GM06990 (cell line): ENCODE measurements around the gene PITPNM3.

Source experiments
- DNase-seq: peaks from one replicate; pipeline ENCODE4 v3.0.0-alpha.2; 2011; ENCODE audit not compliant: insufficient read length; ENCODE audit errors: extremely low read depth
- H3K27me3 ChIP-seq: replicated peaks from 2 replicates; pipeline ENCODE4 v1.6.0; 2011; ENCODE audit warnings: low read length; ENCODE audit not compliant: control insufficient read depth, insufficient read depth
- H3K36me3 ChIP-seq: 2 replicates; pipeline ENCODE4 v1.5.1; 2011; ENCODE audit warnings: low read length; ENCODE audit not compliant: control insufficient read depth, insufficient read depth
- H3K4me3 ChIP-seq: replicated peaks from 2 replicates; pipeline ENCODE4 v1.5.1; 2011; ENCODE audit warnings: low read depth, mild to moderate bottlenecking, control low read depth, low read length
- CTCF ChIP-seq: IDR thresholded peaks from 2 replicates; pipeline ENCODE4 v1.5.1; 2011; ENCODE audit warnings: low read length, control low read depth, mild to moderate bottlenecking, inconsistent platforms; ENCODE audit not compliant: insufficient read depth, poor library complexity, severe bottlenecking

PITPNM3 gene

GRCh38 chr17:6464446-6465041 is 91.8 kb downstream of the PITPNM3 start:
- no peaks in the 10 kb centered on the region for H3K36me3 ChIP-seq
- no peak overlapping the region for H3K4me3 ChIP-seq
- TF ChIP-seq CTCF: no peak
- no peaks in the 10 kb centered on the region; the same call in 1 of the 2 replicates for H3K27me3 ChIP-seq
- no peak for DNase-seq

DNA sequence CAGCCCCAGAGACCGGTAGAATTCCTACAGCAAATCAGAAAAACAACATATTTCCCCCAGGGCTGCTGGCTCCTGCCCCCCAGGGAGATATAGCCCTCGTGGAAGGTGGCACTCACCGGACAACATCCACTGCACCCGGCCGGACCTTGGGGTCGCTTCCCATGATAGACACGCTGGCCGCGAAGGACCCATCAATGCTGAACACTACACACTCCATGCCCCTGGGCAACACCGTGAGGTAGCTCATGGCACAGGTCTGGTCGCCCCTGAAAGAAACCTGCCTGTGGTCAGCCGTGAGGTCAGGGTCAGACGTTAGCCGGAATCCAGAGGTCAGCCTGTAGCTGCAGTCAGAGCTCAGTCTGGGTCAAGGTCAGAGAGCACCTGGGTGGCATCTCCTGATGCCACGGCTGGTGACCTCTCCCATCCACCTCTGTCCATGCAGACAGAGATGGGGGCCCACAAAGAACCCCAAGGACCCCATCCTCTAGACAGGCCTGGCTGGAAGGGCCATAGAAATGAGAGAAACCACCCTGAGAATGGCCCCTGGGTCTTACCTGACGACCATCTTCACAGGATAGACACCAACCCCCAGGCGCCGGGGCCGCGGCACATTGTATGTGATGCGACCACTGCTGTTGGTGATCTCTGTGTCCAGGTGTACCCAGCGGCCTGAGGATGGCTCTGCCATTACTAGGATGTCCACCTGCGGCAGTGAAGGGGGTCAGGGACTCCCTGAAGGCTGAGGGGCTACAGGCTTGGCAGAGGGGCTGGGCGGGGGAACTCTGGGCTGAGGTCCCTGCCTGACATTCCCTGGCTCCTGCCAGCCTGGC is 92.5 kb downstream of the PITPNM3 start:
- TF ChIP-seq CTCF: no peak
- H3K27me3 ChIP-seq: no peaks in the 10 kb centered on the region; the same call in none of the 2 replicates
- DNase-seq: no peak
- no peaks in the 10 kb centered on the region for H3K36me3 ChIP-seq
- H3K4me3 ChIP-seq: no peak overlapping the region

GRCh38 chr17:6462692-6463091 is 93.7 kb downstream of the PITPNM3 start:
- no peak overlapping the region for H3K4me3 ChIP-seq
- no peak for DNase-seq
- TF ChIP-seq CTCF: no peak
- H3K27me3 ChIP-seq: no peaks in the 10 kb centered on the region; the same call in 1 of the 2 replicates
- no peaks in the 10 kb centered on the region for H3K36me3 ChIP-seq

DNA sequence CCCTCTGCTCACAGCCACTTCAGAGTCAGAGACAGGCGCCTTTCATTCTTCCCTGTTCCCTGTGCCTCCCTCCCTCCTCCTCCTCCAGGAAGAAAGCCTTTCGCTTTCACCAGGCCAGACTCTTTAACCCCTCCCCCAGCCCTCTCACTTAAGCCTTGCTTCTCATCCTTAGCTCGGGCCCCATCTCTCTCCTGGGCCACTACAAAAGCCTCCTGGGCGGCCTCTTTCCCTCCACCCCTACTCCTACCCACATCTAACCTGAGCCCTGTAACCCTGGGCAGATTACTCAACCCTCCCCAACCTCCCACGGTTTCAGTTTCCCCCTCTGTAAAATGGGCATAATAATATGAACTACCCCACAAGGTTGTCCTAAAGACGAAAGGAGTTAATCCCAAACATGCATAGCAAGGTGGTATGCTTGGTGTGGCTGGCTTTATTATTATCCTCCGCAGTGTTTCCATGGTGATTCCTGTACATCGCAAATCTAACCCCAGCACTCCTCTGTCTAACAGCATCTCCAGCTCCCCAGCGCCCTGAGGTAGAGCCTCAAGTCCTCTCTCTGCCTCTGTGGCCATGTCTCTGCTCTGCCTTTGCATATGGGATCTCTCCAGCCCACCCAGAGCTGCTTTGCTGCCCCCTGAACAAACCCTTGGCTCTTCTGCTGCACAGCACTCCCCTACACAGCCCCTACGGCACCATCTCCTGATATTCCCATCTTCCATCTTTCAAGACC is 94.4 kb downstream of the PITPNM3 start:
- DNase-seq: no peak
- H3K36me3 ChIP-seq: no peaks in the 10 kb centered on the region
- H3K4me3 ChIP-seq: no peak overlapping the region
- no peaks in the 10 kb centered on the region; the same call in 1 of the 2 replicates for H3K27me3 ChIP-seq
- TF ChIP-seq CTCF: no peak

DNA sequence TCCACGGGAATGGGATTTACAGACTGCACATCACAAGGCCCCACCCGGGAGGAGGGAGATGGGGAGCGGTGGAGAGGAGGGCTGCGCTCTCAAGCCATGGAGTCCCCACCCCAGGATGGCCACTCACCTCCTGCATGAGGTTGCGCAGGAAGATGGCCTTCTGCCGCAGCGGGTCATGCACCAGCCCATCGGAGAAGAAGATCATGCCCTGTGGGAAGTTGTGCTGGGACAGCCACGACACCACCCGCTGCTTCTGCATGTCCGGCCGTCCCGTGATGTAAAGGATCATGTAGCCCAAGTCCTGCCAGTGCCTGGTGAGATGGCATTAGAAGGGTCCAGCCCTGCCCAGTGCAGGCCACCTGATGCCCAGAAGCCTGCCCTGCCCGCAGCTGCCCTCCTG is 95.1 kb downstream of the PITPNM3 start:
- no peak for DNase-seq
- H3K27me3 ChIP-seq: no peaks in the 10 kb centered on the region; the same call in 1 of the 2 replicates
- TF ChIP-seq CTCF: no peak
- H3K36me3 ChIP-seq: no peaks in the 10 kb centered on the region
- H3K4me3 ChIP-seq: no peak overlapping the region
